ENCODE data around the gene TIMP1.

GRCh38 chrX:47564438-47565085 lies 17.7 kb upstream of the TIMP1 start:
- TF ChIP-seq CTCF (IDR thresholded peaks at IDR 0.05) (no peak), POLR2A (IDR thresholded peaks at IDR 0.05) (no peak)
